ENCODE measurements around the gene TNFAIP6. TPM values are rescaled to one million over a fixed set of nuclear protein-coding genes. Genes with fewer than 3 reads are reported as not detected.

The TNFAIP6 gene
- total RNA-seq, 1 donor from 2014 or later, result 2.6 TPM

GRCh38 chr2:151363709-151364108 lies 6.3 kb downstream of the TNFAIP6 start:
- FAIRE-seq (peak; percentile 36), DNase-seq (ENCODE audit: low read depth) (no peak)
- Histone ChIP-seq H3K4me3 (ENCODE audit: low read depth, low read length) (no peak overlapping the region), H3K36me3 (ENCODE audit: control insufficient read depth, insufficient read depth, low read length) (no peaks in the 10 kb centered on the region), H3K27me3 (ENCODE audit: control insufficient read depth, insufficient read depth, low read length) (no peaks in the 10 kb centered on the region)
- no peak for TF ChIP-seq CTCF (IDR thresholded peaks at IDR 0.05; ENCODE audit: insufficient read depth, low read length, severe bottlenecking)

DNA sequence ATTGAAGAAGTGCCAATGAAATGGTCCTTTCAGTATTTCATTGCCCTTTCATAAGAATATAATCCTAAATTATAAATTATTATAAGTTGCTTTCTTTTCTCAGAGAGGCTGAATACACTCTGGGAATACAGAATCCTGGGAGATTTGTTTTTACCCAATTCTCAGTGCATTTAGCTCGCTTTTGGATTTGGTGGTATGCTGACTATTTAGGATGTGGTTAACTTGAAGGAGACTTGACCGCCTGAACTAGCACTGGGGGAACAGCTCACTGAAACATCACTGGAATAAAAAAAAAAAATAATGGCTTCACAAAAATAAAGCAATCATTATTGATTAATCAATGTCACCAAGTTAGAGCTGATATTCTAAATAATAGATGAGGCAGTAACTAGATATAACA lies 10.2 kb downstream of the TNFAIP6 start:
- FAIRE-seq, result no peak
- Histone ChIP-seq H3K4me3 (ENCODE audit: low read depth, low read length) (no peak overlapping the region), H3K27me3 (ENCODE audit: control insufficient read depth, insufficient read depth, low read length) (no peaks in the 10 kb centered on the region), H3K36me3 (ENCODE audit: control insufficient read depth, insufficient read depth, low read length) (no peaks in the 10 kb centered on the region)
- DNase-seq (ENCODE audit: low read depth), result no peak
- TF ChIP-seq CTCF (IDR thresholded peaks at IDR 0.05; ENCODE audit: insufficient read depth, low read length, severe bottlenecking), result no peak

- no peak for TF ChIP-seq CTCF (IDR thresholded peaks at IDR 0.05; ENCODE audit: insufficient read depth, low read length, severe bottlenecking)
- no peak for FAIRE-seq
- peak; percentile 91 for DNase-seq (ENCODE audit: low read depth)
- Histone ChIP-seq H3K4me3 (ENCODE audit: low read depth, low read length) (no peak overlapping the region), H3K36me3 (ENCODE audit: control insufficient read depth, insufficient read depth, low read length) (no peaks in the 10 kb centered on the region), H3K27me3 (ENCODE audit: control insufficient read depth, insufficient read depth, low read length) (no peaks in the 10 kb centered on the region)
These were observed 17.0 kb downstream of the TNFAIP6 start for GRCh38 chr2:151374436-151374835.

DNA sequence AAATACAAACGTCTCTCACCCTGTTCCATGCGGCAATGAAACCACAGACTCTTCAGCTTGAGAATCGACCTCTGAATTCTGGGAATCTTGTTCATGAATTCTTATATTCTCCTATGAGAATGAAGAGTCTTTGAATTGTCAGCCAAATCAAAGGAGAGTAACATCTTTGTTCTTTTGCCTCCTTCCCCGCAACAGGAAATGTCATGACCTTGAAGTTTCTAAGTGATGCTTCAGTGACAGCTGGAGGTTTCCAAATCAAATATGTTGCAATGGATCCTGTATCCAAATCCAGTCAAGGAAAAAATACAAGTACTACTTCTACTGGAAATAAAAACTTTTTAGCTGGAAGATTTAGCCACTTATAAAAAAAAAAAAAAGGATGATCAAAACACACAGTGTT lies 21.8 kb downstream of the TNFAIP6 start:
- DNase-seq (ENCODE audit: low read depth) (no peak), FAIRE-seq (no peak)
- H3K27me3 ChIP-seq (ENCODE audit: control insufficient read depth, insufficient read depth, low read length), result no peaks in the 10 kb centered on the region
- no peaks in the 10 kb centered on the region for H3K36me3 ChIP-seq (ENCODE audit: control insufficient read depth, insufficient read depth, low read length)
- no peak for TF ChIP-seq CTCF (IDR thresholded peaks at IDR 0.05; ENCODE audit: insufficient read depth, low read length, severe bottlenecking)
- H3K4me3 ChIP-seq (ENCODE audit: low read depth, low read length), result no peak overlapping the region

DNA sequence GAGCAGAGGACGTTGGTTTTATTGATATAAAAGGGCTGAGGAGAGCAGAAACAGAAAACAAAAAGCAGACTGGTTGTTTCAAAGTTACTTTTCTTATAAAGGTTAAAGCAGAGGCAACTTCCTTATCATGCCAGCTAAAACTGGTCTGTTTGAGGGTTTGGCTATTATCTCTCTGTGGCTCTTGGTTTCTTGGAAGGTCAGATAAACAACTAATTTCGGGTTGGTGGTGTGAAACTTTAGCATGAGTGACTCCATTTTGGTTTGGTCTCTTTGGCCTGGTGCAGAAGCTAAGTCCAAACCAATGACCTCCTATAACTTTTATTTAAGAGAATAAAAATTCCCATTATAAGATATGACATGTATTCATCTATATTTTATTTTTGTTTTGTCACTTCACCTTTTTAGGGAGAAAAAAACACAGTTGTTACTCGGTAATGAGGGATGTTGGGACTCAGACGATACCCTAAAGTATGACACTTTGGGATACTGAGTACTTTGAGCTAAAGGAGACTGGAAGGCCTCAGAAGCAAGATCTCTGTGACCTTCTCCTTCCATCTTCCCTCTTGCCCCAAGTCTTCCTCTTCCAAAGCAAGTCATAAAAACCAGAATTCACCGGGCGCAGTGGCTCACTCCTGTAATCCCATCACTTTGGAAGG lies 23.3 kb downstream of the TNFAIP6 start:
- TF ChIP-seq CTCF (IDR thresholded peaks at IDR 0.05; ENCODE audit: insufficient read depth, low read length, severe bottlenecking), result no peak
- Histone ChIP-seq H3K27me3 (ENCODE audit: control insufficient read depth, insufficient read depth, low read length) (no peaks in the 10 kb centered on the region), H3K36me3 (ENCODE audit: control insufficient read depth, insufficient read depth, low read length) (no peaks in the 10 kb centered on the region), H3K4me3 (ENCODE audit: low read depth, low read length) (no peak overlapping the region)
- DNase-seq (ENCODE audit: low read depth), result no peak
- FAIRE-seq, result no peak

GRCh38 chr2:151381266-151381665 lies 23.9 kb downstream of the TNFAIP6 start:
- DNase-seq (ENCODE audit: low read depth), result no peak
- no peak for FAIRE-seq
- Histone ChIP-seq H3K27me3 (ENCODE audit: control insufficient read depth, insufficient read depth, low read length) (no peaks in the 10 kb centered on the region), H3K36me3 (ENCODE audit: control insufficient read depth, insufficient read depth, low read length) (no peaks in the 10 kb centered on the region), H3K4me3 (ENCODE audit: low read depth, low read length) (no peak overlapping the region)
- TF ChIP-seq CTCF (IDR thresholded peaks at IDR 0.05; ENCODE audit: insufficient read depth, low read length, severe bottlenecking), result no peak

Data from bronchial epithelial cell (primary cell).